NCI-H2081 (cell line): ENCODE results near the gene CHEK2.
"Not testable (repeated sequence)": the region's sequence is repeated elsewhere in the genome, so short reads cannot be mapped to it uniquely, and the experiment has no call there.

Experiments used
- DNase-seq, 2 experiments: peaks; one replicate each; lab custom pipeline; 2025; lab: John Stamatoyannopoulos, UW

CHEK2 gene

DNA sequence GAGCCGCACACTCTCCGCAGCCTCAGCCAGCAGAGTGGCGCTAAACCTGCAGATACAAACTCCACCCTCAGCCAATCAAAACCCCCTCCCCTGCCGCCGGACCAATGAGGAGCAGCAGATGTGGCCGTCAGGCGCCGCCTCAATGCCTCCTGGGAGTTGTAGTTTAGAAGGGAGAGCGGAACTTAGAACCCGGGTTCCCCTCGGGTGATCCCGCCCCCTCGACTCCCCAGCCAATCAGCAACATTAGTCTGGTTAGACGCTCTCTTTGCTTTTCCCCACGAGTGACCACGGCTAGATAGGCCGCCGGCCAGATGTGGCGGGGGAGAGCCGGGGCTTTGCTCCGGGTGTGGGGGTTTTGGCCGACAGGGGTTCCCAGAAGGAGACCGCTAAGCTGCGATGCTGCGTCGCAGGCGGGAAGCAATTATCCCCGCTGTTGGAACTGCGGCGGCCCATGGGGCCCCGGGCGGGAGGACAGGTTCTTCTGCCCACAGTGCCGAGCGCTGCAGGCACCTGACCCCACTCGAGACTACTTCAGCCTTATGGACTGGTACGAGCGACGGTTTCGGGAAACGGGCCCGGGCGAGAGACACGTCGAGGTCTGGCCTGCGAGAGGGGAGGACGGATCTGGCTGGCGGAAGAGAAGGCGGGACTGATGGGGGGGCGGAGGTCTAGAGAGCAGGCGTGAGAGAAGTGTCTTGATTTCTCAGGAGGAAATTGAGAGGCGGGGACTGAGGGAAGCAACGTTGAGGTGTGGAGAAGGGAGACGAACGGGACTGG, at the start of gene CHEK2, which contains the start of gene HSCB:
CHEK2 (minus strand) TSS at position 36 of the 777 bp plus-strand sequence. CDS start 7,099 bp downstream, outside the sequence.
HSCB (plus strand) TSS at position 255 of the 777 bp plus-strand sequence; CDS start at position 312, 57 bp downstream.
- peak; percentile 96 to 97 for DNase-seq

DNA sequence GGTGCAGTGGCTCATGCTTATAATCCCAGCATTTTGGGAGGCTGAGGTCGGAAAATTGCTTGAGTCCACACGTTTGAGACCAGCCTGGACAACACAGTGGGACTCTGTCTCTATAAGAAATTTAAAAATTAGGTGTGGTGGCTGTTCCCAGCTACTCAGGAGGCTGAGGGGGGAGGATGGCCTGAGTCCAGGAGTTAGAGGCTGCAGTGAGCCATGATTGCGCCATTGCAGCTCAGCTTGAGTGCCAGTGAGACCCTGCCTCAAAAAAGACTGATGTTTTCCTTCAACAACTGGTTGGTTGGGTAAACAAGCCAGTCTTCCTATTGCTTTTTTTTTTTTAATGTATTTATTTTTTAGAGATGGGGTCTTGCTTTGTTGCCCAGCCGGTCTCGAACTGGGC, 49.5 kb upstream of the CHEK2 start:
- DNase-seq: no peak

DNA sequence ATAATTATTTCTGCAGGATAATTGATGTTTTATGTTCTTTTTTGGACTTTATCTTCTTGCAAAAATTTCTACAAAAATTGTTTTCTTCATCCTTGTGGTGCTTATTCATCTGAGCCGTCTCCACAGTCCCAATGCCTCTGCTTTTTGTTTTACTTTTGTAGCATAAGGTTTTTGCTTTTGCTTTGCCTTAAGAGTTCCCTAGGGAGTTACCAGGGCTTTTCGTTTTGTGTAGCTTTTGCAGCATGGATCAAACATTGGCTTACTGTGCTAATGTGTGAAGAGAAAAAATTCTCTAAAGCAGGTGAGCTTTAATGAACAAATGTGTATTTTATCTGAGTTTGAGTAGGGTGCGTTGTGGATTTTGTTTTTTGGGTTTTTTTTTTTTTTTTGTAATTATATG, 47.0 kb upstream of the CHEK2 start:
- DNase-seq: no peak

GRCh38 chr22:28783786-28784671, 42.4 kb upstream of the CHEK2 start:
- peak in 1 of 2 experiments; percentile 26 for DNase-seq

GRCh38 chr22:28780296-28780695, 38.7 kb upstream of the CHEK2 start:
- no peak for DNase-seq

GRCh38 chr22:28779833-28780232, 38.2 kb upstream of the CHEK2 start:
- no peak for DNase-seq

DNA sequence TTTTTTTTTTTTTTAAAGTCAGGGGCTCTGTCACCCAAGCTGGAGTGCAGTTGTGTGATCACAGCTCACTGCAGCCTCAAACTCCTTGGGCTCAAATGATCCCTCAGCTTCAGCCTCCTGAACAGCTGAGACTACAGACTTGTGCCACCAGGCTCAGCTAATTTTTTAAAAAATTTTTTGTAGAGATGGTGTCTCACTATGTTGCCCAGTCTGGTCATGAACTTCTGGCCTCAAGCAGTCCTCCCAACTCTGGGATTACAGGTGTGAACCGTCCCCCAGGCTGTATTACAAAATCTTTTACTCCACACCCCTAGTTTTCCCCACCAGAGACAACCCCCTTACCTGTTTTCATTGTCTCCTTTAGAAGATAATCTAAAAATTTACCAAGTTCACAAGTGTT, 32.8 kb upstream of the CHEK2 start:
- DNase-seq: no peak

- no peak for DNase-seq
Observed at GRCh38 chr22:28773461-28773867, 31.8 kb upstream of the CHEK2 start.

DNA sequence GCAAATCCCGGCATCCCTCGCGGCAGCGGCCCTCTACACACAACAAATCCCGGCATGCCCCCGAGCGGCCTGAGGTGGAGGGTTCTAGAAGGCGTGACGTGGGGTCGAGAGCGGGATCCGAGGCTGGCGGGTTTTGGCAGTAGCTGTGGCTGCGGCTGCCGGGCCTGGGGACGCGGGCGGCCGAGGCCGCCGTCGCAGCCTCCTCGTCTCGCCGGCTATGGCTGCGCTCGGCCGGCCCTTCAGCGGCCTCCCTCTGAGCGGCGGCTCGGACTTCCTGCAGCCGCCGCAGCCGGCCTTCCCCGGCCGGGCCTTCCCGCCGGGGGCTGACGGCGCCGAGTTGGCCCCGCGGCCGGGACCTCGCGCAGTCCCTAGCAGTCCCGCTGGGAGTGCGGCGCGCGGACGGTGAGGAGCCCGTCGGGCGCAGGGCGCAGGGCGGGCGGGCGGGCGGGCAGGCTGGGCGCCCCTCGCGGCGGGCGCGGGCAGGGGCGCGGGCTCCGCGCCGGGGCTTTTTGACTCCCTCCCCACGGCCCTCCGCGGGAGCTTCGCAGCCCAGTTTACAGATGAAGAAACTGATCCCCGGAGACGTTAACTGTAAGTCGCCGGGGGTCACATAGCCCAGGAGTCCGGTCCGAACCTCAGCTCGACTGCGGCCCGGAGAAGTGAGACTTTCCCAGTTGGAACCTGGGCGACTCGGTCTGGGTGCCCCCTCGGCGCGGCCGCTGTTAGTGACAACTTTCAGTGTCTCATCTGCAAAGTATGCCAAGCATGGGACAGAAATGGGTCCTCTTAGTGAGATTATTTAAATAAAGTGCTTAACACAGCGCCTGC, 31.2 kb upstream of the CHEK2 start, which contains the start of gene CCDC117:
CCDC117 (plus strand) TSS at position 63 of the 828 bp plus-strand sequence; CDS start at position 218, 155 bp downstream.
- DNase-seq: peak; percentile 85 to 92

GRCh38 chr22:28771195-28771791, 29.7 kb upstream of the CHEK2 start:
- no peak for DNase-seq

DNA sequence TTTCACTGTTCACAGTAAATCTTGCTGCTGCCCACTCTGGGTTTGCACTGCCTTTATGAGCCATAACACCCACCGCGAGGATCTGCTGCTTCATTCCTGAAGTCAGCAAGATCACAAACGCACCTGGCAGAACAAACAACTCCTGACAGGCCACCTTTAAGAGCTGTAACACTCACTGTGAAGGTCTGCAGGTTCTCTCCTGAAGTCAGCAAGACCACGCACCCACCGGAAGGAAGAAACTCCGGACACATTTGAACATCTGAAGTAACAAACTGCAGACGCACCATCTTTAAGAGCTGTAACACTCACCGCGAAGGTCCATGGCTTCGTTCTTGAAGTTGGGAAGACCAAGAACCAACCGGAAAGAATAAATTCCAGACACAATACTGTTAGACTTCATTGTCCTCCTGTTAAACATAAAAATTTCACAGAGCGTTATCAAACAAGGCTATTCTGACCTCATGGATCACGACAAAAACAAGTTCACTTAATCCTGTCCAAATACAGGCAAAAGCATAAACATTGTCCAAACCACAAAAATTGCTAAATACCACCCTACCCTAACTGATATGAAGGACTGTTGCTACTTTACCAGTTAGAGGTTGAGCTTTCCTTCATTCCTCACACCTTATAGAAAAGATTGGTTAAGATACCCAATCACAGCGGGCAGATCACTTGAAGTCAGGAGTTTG, 27.9 kb upstream of the CHEK2 start:
- DNase-seq: no peak

- DNase-seq: no peak
Observed at GRCh38 chr22:28768701-28769393, 27.2 kb upstream of the CHEK2 start.

DNA sequence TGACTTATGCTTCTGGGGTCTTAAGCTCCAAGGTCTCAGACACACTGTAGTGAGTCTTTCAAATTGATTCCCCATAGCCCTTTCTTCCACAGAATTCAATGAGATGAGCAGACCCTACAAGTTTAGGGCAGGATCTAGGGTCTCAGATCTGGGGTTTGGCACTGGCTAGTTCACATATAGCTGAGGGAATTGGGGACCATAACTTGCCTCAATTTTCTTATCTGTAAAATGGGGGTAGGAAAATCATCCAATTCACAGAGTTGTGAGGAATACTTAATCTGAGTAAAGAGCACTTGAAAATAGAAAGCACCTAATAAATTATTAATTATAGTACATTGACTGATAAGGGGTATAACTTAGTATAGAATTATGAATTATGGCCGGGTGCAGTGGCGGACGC, 25.0 kb upstream of the CHEK2 start:
- DNase-seq: no peak

- not testable (repeated sequence) for DNase-seq
Observed at GRCh38 chr22:28762000-28762399, 20.4 kb upstream of the CHEK2 start.

GRCh38 chr22:28761449-28761755, 19.8 kb upstream of the CHEK2 start:
- DNase-seq: no peak

GRCh38 chr22:28759861-28760560, 18.4 kb upstream of the CHEK2 start:
- DNase-seq: peak; percentile 22 to 58

DNA sequence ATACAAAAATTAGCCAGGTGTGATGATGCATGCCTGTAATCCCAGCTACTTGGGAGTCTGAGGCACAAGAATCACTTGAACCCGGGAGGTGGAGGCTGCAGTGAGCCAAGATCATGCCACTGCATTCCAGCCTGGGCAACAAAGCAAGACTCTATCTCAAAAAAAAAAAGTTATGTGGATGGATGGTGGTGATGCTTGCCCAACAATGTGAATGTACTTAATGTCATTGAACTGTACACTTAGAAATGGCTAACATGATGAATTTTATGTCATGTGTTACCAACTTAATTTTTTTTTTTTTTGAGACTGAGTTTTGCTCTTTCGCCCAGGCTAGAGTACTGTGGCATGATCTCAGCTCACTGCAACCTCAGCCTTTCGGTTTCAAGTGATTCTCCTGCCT, 12.9 kb upstream of the CHEK2 start:
- not testable (repeated sequence) for DNase-seq

DNA sequence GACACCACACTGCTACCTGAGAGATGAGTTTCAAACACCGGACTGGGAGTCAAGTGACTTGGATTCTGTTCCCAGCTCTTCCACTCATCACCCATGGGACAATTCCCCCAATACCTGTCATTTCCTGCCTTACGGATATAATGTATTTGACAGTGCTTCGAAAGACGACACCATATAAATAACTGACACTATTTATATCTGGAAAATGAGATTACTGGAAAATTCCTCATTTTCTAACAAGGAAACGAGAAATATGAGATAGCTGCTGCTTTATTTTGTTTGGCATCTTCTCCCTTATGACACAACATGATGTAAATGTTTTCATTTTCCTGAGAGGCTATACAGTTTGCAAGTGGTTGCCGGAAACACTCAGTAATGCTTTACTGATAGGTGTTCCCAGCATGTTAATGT, 8.9 kb upstream of the CHEK2 start:
- DNase-seq: no peak

- no peak for DNase-seq
Observed at GRCh38 chr22:28743852-28744251, 2.2 kb upstream of the CHEK2 start.

GRCh38 chr22:28742562-28742962, 942 bp upstream of the CHEK2 start:
- no peak for DNase-seq
